GM18507 (cell line): Measurements from ENCODE around the gene TOR1B.

Experiments
- DNase-seq: peaks from one replicate; pipeline ENCODE4 v3.0.0; 2011; ENCODE audit warnings: low read depth; ENCODE audit not compliant: insufficient read length; ENCODE audit errors: extremely low spot score
- FAIRE-seq: peaks from 2 replicates; lab custom pipeline; 2011; peaks lifted over from hg19 to GRCh38; lab: Jason Lieb, UNC

Gene TOR1B

DNA sequence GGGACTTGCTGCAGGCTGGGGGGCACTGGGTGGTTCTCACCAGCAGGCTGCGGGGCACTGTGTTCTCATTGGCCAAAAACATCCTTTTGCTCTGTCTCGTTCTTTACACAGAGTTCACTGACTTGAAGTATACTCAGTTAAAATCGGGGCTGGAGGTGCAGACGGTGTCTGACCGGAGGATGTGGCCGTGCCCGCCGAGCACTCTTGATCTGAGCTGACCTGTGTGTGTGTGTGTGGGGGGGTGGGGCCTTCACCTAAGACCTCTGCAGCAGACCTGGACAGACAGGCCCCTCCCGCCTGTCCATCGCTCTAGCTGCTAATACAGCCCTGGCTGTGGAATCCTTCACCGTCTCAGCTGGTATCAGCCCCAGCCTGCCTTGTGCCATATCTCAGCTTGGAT lies 7.1 kb downstream of the TOR1B start:
- no peak for FAIRE-seq
- no peak for DNase-seq

DNA sequence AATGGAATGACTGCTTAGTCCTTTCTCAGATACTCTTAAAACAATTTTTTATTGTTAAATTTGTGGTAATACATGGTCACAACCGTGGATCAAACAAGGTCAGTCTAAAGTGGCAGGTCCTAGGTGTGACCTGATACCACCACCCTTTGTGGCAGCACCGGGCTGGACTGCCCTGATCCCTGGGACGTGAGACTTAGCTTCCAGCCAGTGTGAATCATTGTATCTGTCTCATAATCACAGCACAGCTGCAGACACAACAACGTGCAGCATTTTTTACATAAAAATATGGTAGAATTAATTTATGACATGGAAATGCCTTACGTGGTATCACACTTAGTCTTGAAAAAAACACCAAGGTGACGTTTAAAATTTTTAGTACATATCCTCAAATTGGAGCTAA lies 7.8 kb downstream of the TOR1B start:
- DNase-seq (no peak), FAIRE-seq (no peak)

DNA sequence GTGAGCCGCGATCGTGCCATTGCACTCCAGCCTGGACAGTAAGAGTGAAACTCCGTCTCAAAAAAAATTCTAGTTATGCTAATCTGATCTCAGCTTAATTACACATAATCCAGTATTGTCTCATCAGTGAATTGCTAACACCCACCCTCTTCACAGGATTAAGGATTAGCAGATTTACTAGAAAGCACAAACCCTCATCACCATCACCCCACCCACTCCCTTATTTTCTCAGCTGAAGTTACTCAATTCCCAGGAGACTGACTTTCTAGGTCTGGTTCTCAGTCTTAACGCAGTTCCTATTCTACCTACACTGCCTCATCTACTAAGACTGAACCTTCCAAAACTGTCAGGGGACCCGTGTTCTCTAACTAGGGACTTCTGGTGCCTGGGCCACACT lies 9.0 kb downstream of the TOR1B start:
- DNase-seq (no peak), FAIRE-seq (no peak)

DNA sequence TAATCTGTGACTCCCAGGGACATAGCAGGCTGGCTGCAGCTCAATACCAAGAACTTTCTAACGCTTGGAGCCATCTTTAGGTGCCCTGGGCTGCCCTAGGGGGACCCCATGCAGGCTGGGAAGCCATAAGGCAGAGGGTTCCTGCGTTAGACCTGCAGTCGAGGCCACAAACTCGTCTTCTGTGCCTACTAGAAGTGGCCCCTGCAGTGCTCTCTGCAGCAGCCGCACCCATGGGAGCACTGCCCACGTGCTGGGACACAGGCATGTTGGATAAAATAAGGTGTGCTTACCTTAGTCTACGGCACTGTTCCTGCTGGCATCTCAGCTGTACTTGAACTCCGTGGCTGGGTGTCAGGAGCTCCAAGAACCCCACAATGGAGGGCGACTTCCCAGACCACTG lies 9.4 kb downstream of the TOR1B start:
- DNase-seq (no peak), FAIRE-seq (no peak)

DNA sequence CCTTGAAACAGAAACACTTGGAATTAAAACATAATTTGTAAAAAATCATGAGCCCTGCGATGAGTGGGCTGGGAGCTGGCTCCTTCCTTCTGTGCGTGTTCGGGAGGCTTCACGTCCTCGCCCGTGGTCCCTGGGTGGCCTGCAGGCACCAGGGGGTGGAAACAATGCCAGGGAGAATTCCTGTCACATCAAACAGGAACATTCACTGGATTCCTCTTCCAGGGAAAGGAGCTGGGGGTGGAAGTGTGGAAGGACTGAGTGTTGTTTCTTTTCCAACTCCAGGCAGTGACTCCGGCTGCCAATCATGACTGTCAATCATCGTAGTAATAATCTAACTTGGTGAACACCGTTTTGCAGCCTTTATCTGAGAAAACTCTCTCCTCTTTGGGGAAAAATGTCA lies 10.7 kb downstream of the TOR1B start:
- no peak for DNase-seq
- FAIRE-seq, result no peak

DNA sequence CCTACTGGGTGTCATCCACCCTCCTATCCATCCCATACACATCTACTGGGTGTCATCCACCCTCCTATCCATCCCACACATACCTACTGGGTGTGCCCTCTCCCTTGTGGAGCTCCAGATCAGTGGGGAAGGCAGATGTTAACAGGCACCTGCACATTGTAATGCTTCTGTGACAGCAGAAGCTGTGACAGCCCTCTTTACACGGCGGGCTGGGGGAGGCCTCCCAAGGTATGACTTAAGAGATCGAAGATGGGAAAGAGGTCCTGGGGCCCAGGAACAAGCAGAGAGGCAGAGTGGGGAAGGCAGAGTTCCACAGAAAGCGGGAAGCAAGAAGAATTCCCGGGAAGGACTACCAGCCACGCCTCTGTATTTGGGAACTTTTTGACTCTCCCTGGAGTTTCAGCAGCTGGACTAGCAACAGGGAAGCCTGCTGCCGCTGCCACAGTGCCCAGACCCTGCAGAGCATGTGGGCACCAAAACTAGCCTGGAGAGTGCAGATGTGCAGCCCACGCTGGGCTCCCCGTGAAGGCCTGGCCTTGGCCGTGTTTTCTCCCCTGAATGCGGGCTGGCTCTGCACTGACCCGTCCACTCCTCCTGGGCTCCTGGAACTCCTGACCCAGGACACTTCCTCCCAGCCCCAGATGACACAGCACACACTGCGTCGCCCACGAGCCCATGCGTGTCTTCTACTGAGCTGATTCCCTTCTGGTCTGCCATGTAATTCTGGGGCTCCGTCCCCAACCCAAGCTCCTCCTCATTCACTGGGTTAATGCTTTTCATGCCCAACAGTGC lies 11.6 kb downstream of the TOR1B start:
- no peak for DNase-seq
- no peak for FAIRE-seq

DNA sequence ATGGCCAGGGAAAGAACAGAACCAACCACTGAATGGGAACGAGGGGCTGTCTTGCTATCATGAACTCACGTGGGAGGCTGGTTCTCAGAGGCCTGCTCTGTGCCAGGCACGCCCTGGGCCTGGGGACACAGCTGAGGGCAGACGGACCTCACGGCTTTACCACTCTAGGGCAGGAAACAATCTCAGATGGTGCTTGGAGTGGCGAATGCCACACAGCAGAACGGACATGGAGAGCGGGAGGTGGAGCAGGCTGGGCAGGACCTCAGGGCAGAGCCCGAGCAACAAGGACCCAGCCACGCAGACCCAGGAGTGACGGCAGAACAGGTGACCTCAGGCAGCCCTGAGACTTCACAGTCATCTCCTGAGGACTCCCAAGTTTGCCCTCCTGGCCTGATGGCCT lies 12.3 kb downstream of the TOR1B start:
- FAIRE-seq, result no peak

DNA sequence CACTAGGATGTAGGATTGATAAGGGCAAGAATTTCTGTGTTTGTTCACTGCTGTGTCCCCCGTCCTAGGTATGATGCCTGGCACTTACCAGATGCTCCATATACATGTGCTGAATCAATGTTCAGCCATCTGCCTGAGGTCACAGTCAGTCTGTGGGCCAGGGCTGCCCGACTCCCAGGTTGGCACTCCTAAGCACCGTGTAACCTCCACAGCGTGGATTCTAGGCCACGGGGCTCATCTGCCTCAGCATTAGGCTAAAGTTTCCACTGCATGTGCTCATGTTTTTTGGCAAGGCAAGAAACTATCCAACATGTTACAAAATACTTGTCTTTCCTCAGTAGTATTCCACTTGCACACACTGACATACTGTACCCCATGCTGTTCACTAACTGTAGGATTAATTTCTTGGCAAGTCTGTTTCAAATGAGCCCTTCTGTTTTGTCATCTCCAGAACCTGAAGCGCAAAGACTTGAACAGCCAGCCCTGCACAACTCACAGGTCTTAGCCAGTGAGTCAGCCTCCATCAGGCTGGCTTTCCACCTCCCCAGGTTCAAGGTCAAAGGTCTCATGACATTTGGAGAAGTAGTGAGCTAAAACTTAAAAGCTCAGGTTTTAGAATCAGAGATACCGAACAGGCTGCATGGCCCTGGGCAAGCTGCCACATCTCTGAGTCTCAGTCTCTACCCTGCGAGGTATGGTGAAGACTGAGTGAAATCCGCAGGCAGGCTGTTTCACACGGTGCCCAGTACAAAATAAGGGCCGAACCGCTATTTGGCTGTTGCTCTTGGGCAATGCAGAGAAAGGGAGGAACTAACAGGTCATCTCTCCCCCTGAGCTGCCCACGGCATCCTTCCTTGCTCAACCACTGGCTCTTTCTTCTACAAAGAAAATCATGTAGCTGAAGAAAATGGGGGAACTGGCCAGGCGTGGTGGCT lies 13.8 kb downstream of the TOR1B start:
- FAIRE-seq (no peak), DNase-seq (no peak)

More for the DNA sequence above, 12.3 kb downstream of the TOR1B start:
- DNase-seq, result no peak

DNA sequence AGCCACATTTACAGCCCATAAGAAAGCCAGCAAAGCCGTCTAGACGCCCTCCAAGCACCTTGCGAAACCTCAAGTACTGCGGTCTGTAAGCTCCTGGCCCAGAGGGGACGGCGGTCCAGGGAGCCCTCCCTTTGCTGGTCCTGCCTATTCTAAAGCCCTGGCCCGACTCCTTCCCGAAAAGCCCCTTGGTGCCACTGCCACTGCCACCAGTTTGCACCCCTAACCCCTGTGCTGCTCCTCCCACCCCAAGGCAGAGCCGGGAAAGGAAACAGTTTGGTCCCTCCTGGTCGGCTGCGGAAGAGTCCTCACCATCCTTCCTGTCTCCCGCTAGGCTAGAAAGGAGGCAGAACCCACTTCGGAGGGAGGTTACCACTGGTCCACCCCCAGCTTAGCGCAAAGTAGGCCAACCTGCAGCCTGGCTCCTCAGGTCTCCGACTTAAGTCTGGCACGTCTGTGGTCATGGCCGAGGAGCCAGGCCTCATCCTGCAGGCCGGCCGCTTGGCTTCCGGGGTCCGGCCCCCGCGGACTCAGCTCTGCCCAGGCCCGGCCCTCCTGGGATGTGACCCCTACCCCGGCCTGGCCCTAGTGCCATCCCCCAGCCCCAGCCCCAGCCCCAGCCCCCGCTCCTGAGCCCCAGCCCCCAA lies 20.0 kb downstream of the TOR1B start:
- FAIRE-seq (no peak), DNase-seq (no peak)

DNA sequence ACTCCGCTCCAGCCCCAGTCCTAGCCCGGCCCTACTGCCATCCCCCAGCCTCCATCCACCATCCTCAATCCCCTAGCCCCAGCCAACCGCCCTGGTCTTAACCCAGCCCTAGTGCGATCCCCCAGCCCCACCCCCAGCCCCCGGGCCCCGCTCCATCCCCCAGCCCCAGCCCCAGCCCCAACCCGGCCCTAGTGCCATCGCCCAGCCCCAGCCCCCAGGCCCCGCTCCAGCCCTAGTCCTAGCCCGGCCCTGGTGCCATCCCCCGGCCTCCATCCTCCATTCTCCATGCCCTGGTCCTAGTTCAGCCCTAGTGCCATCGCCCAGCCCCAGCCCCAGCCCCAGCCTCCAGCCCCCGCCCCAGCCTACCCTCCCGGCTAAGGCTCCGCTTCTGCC lies 20.6 kb downstream of the TOR1B start:
- DNase-seq (no peak), FAIRE-seq (no peak)

DNA sequence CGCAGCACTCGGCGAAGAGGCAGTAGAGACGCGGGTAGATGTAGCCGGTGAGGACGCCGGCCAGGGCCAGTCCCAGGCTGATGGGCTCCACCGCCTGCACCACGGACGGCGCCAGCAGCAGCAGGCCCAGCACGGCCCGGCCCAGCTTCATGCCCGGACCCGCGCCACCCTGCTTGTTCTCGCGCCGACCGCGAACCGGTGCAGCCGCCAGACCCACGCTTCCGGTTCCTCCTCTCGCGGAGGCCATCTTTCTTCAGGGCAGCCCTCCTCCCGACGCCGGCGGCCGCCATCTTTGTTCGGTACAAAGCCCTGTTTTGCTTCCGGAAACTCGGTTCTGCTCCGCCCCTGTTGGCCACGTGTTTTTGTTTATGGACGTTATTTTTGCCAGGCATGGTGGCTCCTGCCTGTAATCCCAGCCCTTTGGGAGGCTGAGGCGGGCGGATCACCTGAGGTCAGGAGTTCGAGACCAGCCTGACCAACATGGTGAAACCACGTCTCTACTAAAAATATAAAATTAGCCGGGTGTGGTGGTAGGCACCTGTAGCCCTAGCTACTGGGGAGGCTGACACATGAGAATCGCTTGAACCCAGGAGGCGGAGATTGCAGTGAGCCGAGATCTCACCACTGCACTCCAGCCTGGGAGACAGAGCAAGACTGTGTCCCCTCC lies 21.1 kb downstream of the TOR1B start, which contains the start of gene TOR1A:
TSS of gene TOR1A (minus strand) at position 202 of the 667 bp plus-strand sequence. CDS start at position 151, 51 bp downstream.
- peak; percentile 83 for FAIRE-seq
- DNase-seq, result peak; percentile 89

DNA sequence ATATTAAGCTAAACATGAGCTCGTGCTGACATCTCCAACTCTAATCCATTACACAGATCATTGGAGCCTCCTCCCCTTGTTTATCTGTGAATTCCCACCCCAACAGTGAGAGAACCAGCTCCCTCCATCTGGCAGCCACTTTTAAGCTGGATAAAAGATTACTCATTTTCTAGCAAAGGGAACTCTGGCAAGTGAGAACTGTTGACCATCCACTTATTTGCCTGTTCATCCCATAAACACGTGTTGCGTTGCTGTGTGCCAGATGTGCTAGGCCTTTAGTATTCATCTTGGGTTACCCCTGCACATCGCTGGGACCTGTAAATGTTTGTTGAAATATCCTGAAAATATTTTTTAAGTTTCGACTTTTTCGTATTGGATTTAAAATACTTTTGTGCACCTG lies 23.4 kb downstream of the TOR1B start:
- DNase-seq (no peak), FAIRE-seq (no peak)

DNA sequence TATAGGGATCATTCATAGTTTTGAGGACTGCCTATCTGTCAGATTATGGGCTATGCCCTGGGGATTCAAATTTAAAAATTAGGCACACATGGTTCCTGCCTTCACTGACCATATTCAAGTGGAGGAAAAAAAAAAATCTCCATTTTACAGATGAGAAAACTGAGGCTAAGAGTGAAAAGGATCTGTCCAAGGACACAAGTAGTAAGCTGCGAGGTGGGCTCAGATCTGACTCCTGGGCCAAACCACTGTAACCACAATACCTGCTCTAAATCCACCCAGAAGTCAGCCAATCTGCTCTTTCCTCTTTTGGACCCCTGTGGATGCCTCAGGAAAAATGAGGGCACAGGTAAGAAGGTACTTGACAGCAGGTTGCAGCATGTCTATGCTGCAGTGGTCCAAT lies 23.8 kb downstream of the TOR1B start:
- FAIRE-seq (no peak), DNase-seq (no peak)

DNA sequence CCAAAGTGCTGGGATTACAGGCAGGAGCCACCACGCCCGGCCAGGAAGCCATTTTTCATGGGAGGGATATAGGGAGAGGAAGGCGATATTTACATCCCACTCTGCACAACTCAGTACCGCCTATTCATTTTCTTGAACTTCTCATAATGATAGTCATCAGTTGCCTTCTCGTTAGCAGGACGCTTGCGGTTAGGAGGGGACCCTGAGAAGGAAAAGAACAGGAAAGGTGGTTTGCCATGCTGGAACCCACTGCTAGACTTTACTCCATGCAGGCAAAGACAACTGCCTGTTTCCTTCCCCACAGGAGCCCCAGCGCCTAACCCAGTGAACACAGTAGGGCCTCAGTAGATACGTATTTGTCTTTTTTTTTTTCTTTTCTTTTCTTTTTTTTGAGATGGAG lies 25.1 kb downstream of the TOR1B start:
- FAIRE-seq (no peak), DNase-seq (no peak)

DNA sequence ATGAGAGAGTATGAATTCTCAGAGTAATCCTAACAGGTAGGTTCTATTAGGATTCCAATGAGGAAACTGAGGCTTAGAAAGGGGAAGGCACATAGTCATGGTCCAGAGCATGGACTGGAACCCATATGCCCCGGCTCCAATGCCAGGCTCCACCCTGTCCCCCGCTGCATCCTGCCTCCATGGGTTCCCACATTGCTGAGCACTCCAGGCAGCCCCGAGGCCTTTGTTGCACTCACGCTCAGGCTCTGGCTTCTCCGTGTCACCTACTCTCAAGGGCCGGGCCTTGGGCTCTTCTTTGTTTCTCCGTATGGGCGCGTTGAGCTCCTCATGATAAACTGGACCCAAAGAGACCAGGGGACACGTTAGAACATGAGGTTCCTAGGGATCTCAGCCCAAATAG lies 26.0 kb downstream of the TOR1B start:
- FAIRE-seq (no peak), DNase-seq (no peak)

DNA sequence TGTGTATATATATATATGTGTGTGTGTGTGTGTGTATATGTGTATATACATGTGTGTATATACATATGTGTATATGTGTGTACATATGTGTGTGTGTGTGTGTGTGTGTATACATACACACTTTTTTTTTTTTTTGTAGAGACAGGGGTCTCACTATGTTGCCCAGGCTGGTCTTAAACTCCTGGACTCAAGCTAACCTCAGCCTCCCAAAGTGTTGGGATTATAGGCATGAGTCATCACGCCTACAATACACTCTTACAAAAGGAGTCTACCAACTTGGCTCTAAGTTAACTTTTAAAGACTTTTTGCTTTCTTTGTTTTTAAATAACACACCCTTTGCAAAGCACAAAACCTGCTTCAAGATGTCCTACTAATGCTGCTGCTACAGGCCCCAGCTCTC lies 30.0 kb downstream of the TOR1B start:
- no peak for DNase-seq
- FAIRE-seq, result no peak

DNA sequence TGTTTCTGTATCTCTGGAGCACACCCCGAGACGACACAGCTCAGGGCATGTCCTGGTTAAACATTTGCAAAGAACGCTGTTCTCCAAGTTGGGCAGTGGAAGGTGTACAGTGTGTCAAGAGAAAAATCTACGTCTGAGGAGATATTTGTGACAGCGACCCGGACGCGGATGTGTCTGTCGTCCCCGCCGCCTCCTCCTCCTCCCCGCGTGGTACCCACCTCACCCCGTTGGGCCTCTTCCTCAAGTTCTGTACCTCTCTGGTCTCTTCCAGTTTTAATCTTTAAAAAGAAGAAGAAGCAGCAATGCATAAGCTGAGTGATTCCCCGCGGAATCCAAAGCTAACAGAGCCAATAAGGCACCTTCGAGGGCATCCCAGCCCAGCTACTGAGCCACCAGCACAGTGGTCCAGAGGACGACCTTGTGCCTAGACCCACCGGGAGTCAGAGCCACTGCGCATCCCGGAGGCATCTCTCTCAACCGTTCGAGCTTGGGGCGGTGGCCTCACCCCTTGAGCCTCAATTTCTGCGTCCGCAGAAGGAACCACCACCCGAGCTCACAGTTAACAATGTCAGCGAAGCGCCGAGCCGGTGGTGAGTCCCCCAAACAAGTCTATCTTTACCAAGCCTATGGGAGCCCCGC lies 31.6 kb downstream of the TOR1B start:
- FAIRE-seq (peak; percentile 48), DNase-seq (no peak)

DNA sequence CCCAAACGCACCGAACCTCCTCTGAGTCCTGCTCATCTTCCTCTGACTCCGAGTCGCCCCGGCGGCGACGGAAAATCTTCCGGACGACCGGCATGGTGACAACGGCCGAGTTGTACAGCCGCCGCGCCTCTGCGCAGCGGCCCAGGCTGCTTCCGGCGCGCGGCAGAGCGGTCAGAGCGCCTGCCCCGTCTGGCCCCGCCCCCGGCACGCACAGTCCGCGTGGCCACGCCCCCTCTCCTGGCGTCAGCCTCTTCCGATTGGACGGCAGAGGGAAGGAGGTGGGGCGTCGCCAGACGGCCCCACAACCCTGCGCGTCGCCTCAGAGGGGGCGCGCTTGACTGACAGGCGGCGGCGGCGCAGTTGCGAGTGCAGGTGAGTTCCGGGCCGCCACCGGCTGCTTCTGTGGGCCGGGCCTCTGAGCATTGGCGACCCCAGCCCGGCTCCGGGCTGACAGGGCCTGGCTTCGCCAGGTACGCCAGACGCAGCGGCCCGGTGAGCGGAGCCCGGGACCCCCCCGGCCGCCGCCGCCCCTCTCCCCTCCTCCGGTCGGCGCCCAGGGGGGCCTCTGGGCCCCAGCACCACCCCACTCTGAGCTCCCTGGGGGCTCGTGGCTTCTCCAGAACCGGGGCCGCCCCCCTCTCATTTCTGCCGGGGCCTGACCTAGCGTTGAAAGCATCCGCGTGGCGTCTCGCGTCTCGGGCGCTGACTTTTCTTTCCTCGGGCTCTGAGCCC lies 32.3 kb downstream of the TOR1B start, which contains the start of the genes C9orf78 and USP20:
TSS of gene C9orf78 (minus strand) at position 148 of the 732 bp plus-strand sequence. CDS start at position 94, 54 bp downstream.
TSS of gene USP20 (plus strand) at position 331 of the 732 bp plus-strand sequence. CDS start 17,098 bp downstream, outside the sequence.
- DNase-seq (peak; percentile 98), FAIRE-seq (peak; percentile 95)
